GM12892 (cell line): ENCODE measurements around the gene MORN4.

Experiments
- DNase-seq: peaks from one replicate; pipeline ENCODE4 v3.0.0; 2011; ENCODE audit not compliant: insufficient read length
- FAIRE-seq: peaks from 2 replicates; lab custom pipeline; 2011; peaks lifted over from hg19 to GRCh38; lab: Jason Lieb, UNC
- POLR2A ChIP-seq: IDR thresholded peaks from 2 replicates; pipeline ENCODE4 v1.6.1; 2011; ENCODE audit warnings: low read depth, low read length, control low read depth
- POLR2AphosphoS5 ChIP-seq: IDR thresholded peaks from 2 replicates; pipeline ENCODE4 v1.6.1; 2011; ENCODE audit warnings: low read depth, low read length, control low read depth
- TAF1 ChIP-seq: IDR thresholded peaks from 2 replicates; pipeline ENCODE4 v1.6.1; 2011; ENCODE audit warnings: low read depth, mild to moderate bottlenecking, control low read depth, low read length, borderline replicate concordance

Gene MORN4

DNA sequence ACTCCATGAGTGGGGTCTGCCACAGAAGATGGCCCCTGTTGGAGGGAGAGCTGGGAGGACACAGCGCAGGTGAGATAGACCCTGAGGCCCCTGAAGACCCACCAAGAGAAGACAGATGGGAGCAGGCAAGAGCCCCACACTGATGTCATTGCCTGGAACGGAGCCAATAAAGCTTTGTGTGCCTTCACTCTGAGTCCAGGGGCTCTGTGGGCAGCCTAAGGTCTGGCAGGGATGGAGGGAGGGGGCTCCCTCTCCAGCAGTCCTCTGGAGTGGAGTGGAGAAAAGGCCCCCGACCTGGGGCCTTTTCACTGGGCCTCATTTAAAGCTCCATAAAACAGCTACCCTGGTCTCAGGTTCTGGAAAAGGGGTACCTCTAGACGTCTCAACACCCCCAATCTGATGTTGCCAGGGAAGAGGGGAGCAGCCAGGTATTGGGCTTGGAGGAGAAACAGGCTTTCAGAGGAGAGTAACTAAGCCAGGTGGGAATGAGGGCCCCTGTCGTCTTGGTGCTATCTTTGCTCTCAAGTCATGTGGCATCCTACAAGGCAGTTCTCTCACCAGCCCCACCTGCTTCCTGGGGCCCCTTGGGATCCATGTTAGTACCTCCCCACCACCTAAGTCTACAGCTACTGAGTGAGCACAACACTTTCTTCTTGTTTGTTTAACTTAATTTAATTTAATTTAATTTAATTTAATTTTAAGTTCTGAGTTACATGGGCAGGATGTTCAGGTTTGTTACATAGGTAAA is 42.4 kb downstream of the MORN4 start:
- TF ChIP-seq POLR2AphosphoS5: no peak
- no peak for TF ChIP-seq TAF1
- no peak for FAIRE-seq
- no peak for DNase-seq

DNA sequence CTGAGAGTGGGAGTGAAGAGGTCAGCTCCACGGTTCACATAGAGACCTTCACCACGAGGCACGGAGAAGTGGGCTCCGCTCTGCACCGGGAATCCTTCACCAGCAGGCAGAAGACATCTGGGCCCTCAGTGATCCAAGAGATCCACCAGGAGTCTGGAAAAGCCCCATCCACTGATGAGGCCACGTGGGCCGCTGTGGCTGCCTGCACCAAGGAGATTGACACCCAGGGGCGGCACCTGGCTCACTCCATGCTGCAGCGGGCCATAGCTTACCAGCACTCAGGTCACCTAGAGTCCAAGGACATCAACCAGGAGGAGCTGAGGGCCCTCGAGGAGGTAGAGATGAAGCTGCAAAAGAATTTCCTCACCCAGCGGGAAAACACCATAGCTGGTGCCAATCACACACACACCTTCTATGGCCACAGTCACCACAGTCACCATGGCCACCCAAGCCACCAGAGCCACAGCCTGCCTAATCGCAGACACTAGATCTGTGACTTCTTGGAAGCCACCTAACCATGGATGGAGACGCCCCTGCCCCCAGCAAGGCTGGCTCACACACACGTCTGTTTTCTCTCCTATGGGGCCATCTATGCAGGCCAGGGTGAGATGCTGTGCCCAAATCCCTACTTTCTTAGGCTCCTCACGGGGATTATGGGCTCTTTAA is 43.1 kb downstream of the MORN4 start:
- no peak for TF ChIP-seq POLR2AphosphoS5
- no peak for TF ChIP-seq POLR2A
- DNase-seq (no peak), FAIRE-seq (no peak)

DNA sequence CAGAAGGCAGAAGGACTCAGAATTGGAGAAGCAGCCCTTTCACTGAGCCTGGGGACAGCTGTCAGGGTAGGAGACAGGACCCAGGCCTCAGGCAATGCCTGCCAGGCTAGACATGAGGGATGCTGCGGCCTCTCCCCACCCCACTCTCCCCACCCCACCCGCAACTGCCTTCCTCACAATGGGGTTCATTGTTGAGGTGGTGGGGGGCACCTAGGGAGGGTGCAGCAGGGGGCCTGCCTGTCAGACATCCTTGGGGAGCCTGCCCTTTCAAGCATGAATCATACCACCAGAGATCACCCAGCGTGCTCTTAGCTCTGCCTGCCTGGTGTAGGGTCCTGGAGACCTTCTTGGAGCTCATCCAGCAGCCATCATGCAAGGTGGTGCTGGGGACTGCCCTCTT is 43.8 kb downstream of the MORN4 start, which contains the start of gene C10orf62:
Gene C10orf62, plus strand, starts transcription at position 243 of the 400 bp plus-strand sequence. CDS start 177 bp downstream, outside the sequence.
- FAIRE-seq (no peak), DNase-seq (no peak)
- TF ChIP-seq POLR2A: no peak
- TF ChIP-seq POLR2AphosphoS5: no peak
- TF ChIP-seq TAF1: no peak

DNA sequence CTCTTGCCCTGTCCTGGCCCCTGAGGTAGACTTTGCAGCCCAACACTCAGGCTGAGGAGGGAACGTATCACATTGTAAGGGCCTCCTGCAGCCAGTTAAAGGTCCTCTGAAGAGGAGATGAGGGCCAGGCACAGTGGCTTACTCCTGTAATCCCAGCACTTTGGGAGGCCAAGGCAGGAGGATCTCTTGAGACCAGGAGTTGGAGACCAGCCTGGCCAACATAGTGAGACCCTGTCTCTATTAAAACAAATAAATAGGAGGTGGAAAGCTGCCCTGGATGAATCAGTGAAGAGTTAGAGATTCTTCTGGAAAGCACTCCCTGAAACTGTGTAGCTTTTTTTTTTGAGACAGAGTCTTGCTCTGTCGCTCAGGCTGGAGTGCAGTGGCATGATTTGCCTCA is 46.1 kb downstream of the MORN4 start:
- DNase-seq (no peak), FAIRE-seq (no peak)
- TF ChIP-seq POLR2AphosphoS5 (no peak), TAF1 (no peak)

DNA sequence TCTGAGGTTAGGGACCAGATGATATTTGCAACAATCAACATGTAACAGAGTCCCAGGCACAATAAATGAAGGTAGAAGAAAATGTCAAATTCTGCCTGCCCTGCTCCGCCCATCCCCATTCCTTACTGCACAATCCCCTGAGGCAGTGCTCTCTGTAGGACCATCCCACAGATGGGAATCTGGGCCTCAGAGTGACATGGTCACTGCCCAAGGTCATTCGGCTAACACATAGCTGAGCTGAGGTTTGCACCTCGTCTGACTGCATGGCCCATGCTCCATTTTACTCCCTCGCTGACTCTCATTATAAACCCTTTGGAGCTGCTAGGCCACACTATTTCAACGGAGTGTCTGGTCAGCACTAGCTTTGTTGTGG is 47.9 kb downstream of the MORN4 start:
- FAIRE-seq: no peak
- no peak for DNase-seq
- TF ChIP-seq POLR2A (no peak), TAF1 (no peak), POLR2AphosphoS5 (no peak)

DNA sequence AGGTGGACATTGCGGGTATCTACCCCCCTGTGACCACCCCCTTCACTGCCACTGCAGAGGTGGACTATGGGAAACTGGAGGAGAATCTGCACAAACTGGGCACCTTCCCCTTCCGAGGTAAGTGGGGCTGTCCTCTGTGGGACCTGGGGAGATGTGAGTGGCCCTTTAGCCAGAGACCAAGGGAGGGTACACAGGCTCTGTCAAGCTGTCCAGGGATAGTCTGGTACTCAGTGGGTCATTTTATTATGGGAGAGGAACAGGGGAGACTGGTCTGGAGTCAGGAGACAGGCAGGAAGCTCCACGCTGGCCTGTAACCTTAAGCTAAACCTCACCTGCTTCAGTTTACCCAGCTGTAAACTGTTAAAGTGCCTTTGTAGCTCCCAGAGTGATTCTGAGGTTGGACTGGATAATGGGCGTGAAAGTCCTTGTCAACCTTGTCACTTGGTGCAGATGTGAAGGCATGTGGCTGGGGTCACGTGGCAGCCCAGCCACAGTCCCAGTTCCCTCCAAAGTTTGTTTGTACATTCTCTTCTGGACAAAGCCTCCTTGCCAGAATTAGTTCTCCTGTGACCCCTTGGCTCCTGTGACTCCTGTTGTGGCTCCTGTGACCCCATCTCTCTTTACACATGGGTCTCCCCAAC is 48.4 kb downstream of the MORN4 start:
- FAIRE-seq (no peak), DNase-seq (no peak)
- TF ChIP-seq TAF1: no peak
- TF ChIP-seq POLR2AphosphoS5: no peak
- TF ChIP-seq POLR2A: no peak

DNA sequence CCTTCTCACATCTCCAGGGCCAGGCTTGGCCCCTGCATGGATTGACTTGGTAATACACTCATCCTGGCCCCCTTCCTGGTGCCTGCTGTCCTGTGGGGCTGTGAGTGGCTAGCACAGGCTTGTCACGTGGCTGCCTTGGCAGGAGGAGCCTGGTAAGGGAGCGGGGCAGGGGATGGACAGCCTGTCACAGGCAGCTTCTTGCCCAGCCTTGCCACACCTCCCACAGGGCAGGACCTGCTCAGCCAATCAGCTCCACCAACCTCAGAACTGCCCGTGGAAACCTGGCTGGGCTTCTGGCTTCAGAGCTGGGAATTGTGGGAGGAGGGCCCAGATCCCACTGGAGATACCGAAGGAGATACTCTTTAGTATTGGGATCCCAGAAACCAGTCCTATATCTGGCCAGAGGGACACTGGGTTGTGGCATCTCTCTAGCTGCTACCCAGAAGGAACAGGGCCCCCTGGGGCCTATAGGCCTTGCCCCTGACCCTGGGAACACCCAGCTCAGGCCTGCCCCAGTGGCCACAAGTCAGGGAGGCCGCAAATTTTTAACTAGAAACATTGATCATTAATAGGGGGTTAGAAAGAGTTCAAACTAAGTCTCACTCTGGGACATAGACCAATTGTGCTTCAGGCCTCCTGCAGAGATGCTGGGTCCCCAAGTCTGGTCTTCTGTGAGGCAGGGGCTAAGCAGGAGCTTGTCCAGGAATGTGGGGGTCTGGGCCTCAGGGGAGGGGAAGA is 49.1 kb downstream of the MORN4 start, which contains the start of gene HOGA1:
Gene HOGA1, plus strand, starts transcription at position 330 of the 738 bp plus-strand sequence. Its CDS starts 315 bp downstream, at position 645.
- TF ChIP-seq POLR2AphosphoS5 (no peak), TAF1 (no peak), POLR2A (no peak)
- no peak for DNase-seq
- no peak for FAIRE-seq

DNA sequence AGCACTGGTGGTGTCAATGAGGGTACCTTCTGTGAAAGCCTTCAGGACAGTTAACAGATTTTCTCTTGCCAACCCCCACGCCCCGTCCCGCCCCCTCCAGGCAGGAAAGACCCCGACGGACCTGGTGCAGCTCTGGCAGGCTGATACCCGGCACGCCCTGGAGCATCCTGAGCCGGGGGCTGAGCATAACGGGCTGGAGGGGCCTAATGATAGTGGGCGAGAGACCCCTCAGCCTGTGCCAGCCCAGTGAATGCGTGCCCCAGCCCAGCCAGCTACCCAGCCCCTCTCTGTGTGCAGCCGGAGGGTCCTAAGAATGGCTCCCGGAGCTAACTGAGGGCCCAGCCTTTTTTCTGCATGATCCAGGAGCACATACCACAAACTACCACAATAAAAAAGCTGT is 49.8 kb downstream of the MORN4 start:
- no peak for TF ChIP-seq TAF1
- no peak for TF ChIP-seq POLR2A
- no peak for TF ChIP-seq POLR2AphosphoS5
- DNase-seq: no peak
- no peak for FAIRE-seq

DNA sequence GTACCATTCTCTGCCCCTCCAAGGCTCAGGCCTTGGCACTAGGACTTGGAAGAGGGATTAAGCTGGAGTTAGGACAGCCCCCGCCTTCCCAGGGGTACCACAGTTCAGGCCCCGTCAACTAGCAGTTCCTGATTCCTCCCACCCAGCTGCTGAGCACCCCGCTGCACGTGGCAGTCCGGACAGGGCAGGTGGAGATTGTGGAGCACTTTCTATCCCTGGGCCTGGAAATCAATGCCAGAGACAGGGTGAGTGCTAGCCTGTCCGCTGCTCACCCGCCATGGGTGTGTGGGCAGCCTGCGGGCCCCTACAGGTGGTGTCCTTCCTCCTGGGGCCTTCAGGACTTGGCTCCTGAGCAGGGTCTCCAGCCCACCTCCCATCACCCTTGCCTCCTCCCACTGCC is 51.1 kb downstream of the MORN4 start:
- TF ChIP-seq POLR2A: no peak
- TF ChIP-seq TAF1: no peak
- TF ChIP-seq POLR2AphosphoS5: no peak
- DNase-seq (no peak), FAIRE-seq (no peak)

DNA sequence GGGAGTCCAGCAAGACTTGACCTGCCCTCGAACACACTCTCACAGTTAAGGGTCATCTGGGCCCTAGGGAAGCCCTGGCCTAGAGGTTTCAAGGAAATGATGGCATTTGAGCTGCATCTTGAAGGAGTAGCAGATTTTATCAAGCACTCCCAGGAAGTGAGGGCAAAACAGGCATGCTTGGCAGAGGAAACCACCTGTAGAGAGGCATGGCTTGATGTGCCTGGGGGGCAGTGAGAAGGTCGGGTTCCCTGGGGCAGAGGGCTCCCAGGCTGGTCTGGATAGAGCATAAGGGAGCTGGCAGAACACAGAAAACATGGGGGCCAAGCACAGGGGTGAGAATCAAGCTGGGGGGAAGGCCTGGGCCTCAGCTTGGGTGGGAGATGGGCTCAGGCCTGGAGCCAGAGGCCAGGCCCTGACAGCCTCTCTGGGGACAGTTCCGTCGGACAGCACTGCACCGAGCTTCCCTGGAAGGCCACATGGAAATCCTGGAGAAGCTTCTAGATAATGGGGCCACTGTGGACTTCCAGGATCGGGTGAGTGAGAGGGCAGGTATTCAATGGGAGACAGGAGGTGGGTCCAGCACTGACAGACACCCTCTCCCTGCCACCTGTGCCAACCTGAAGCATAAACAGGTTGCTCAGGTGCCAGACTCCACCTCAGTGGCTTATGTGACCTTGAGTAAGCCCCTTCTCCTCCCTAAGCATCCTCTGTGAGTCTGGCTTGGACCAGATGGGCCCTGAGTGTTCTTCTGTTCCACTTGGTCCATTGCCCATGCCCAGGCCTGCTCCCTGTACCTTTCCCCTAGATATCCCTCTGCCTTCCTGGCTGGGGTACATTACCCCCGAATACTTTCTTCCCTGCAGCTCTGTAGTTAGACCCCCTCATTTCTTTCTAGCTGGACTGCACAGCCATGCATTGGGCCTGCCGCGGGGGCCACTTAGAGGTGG is 52.6 kb downstream of the MORN4 start:
- DNase-seq: no peak
- TF ChIP-seq TAF1 (no peak), POLR2AphosphoS5 (no peak), POLR2A (no peak)
- no peak for FAIRE-seq
